Measurements from ENCODE around the gene TCP1.

TCP1 gene

DNA sequence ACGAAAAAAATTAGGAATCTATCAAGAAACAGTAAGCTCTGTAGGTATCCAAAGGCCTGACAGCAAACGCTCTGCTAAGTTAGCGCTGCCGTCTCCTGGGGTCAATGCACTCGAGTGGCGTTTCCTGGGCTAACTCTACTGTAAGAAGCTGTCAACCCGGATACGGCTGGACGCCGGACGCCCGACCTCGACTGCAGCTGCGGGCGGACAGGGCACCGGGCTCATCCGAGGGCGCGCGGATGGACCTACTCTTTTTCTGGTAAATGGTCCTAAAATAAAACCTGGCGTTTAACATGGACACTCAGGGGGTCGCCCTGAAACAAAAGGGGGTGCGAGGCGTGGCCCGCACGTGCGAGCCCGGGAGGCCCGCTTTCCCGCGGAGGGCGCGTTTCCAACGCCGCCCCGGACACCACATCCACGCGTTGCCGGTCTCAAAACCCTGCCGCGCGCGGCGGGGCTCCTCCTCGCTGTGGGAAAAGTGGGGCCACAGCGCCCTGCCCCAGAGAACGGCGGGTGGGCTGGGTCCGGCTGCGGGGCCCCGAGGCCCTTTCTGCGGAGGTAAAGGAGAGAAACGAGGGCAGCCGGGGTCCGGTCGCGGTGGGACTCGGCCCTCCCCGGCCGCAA, 537 bp downstream of the TCP1 start:
- in situ Hi-C loops (cut with HindIII; ENCODE audit: low pct_unique_long_range_greater_than_20kb, low sequenced_read_pairs) = no loop called here

GRCh38 chr6:159788276-159788675, 1.1 kb downstream of the TCP1 start:
- in situ Hi-C loops (cut with HindIII; ENCODE audit: low pct_unique_long_range_greater_than_20kb, low sequenced_read_pairs) = no loop called here
- no peak for DNase-seq (ENCODE audit: low read depth in 1 of 2, low spot score in 1 of 2)
- TF ChIP-seq JUND (IDR thresholded peaks at IDR 0.05; ENCODE audit: low read depth) = no peak

More for the DNA sequence above, 537 bp downstream of the TCP1 start:
- TF ChIP-seq JUND (IDR thresholded peaks at IDR 0.05; ENCODE audit: low read depth) = no peak
- DNase-seq (ENCODE audit: low read depth in 1 of 2, low spot score in 1 of 2) = peak in 1 of 2 experiments; percentile 24

DNA sequence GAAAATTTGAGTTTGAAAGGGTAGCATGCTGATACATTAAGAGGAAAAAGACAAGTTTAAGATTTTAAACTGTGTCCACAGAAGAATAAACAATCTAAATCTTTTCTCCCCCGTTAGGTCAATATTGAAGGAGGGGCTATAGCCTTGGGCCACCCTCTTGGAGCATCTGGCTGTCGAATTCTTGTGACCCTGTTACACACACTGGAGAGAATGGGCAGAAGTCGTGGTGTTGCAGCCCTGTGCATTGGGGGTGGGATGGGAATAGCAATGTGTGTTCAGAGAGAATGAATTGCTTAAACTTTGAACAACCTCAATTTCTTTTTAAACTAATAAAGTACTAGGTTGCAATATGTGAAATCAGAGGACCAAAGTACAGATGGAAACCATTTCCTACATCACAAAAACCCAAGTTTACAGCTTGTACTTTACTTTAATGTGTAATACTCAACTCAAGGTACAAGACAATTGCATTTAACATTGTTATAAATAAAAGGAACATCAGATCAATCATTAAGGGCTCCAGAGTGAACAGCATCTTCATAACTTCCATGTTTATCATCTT, 10.8 kb downstream of the TCP1 start:
- DNase-seq (ENCODE audit: low read depth in 1 of 2, low spot score in 1 of 2) = no peak

DNA sequence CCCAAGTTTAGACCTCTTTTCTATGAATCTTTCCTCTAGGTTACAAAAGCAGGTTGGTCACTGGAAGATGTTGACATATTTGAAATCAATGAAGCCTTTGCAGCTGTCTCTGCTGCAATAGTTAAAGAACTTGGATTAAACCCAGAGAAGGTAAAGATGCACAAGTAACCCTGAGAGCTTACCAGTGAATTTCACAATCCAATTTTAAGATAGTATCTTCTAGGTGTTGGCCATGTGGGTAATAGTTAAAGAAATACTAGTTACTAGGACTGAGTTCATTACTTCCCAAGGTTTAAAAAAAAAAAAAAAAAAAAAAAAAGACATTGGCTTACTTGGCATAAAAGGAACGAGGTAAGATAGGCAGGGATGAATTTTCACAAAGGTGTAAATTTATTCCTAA, 11.3 kb downstream of the TCP1 start:
- no peak for DNase-seq (ENCODE audit: low read depth in 1 of 2, low spot score in 1 of 2)
- TF ChIP-seq JUND (IDR thresholded peaks at IDR 0.05; ENCODE audit: low read depth) = no peak
- in situ Hi-C loops (cut with HindIII; ENCODE audit: low pct_unique_long_range_greater_than_20kb, low sequenced_read_pairs) = no loop called here

More for the DNA sequence above, 10.8 kb downstream of the TCP1 start:
- in situ Hi-C loops (cut with HindIII; ENCODE audit: low pct_unique_long_range_greater_than_20kb, low sequenced_read_pairs) = no loop called here
- TF ChIP-seq JUND (IDR thresholded peaks at IDR 0.05; ENCODE audit: low read depth) = no peak

DNA sequence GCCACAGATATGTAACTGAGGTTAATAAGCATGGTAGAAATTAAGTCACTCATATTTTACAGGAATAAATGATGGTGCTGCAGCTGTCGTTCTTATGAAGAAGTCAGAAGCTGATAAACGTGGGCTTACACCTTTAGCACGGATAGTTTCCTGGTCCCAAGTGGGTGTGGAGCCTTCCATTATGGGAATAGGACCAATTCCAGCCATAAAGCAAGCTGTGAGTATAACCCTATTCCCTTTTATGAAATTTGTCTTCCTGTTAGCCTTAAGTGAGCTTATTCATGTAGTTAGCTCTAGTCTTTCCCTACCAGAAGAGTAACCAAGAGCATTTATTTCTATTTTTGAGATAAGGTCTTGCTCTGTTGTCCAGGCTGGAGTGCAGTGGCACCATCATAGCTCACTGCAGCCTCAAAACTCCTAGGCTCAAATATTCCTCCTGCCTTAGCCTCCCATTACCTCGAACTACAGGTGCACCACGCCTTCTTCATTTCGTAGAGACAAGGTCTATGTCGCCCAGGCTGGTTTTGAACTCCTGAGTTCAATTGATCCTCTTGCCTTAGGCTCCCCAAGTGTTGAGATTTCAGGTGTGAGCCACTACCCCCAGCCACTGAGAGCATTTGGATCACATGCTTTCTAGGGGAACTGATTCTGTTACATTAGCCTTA, 12.0 kb downstream of the TCP1 start:
- in situ Hi-C loops (cut with HindIII; ENCODE audit: low pct_unique_long_range_greater_than_20kb, low sequenced_read_pairs) = no loop called here
- no peak for DNase-seq (ENCODE audit: low read depth in 1 of 2, low spot score in 1 of 2)
- TF ChIP-seq JUND (IDR thresholded peaks at IDR 0.05; ENCODE audit: low read depth) = no peak

DNA sequence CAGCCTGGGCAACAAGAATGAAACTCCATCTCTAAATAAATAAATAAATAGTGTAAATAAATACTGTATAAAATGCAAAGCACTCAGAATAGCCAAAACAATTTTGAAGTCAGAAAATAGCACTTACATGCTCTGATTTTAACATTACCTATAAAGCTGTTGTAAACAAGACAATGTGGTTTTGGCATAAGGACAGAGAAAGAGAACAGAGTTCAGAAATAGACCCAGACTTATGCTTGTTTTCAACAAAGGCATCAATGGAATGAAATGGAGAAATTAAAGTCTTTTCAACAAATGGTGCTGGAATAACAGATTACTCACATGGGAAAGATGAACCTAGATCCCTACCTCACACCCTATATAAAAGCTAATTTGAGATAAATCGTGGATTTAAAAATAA, 17.2 kb downstream of the TCP1 start:
- no peak for DNase-seq (ENCODE audit: low read depth in 1 of 2, low spot score in 1 of 2)
- in situ Hi-C loops (cut with HindIII; ENCODE audit: low pct_unique_long_range_greater_than_20kb, low sequenced_read_pairs) = no loop called here
- no peak for TF ChIP-seq JUND (IDR thresholded peaks at IDR 0.05; ENCODE audit: low read depth)

GRCh38 chr6:159769470-159769869, 19.9 kb downstream of the TCP1 start:
- in situ Hi-C loops (cut with HindIII; ENCODE audit: low pct_unique_long_range_greater_than_20kb, low sequenced_read_pairs) = no loop called here
- DNase-seq (ENCODE audit: low read depth in 1 of 2, low spot score in 1 of 2) = no peak
- TF ChIP-seq JUND (IDR thresholded peaks at IDR 0.05; ENCODE audit: low read depth) = no peak

- in situ Hi-C loops (cut with HindIII; ENCODE audit: low pct_unique_long_range_greater_than_20kb, low sequenced_read_pairs) = no loop called here
- DNase-seq (ENCODE audit: low read depth in 1 of 2, low spot score in 1 of 2) = no peak
- no peak for TF ChIP-seq JUND (IDR thresholded peaks at IDR 0.05; ENCODE audit: low read depth)
Observed at GRCh38 chr6:159766906-159767305, 22.5 kb downstream of the TCP1 start.

GRCh38 chr6:159762681-159763293, 26.6 kb downstream of the TCP1 start:
- no peak for DNase-seq (ENCODE audit: low read depth in 1 of 2, low spot score in 1 of 2)
- in situ Hi-C loops (cut with HindIII; ENCODE audit: low pct_unique_long_range_greater_than_20kb, low sequenced_read_pairs) = no loop called here
- TF ChIP-seq JUND (IDR thresholded peaks at IDR 0.05; ENCODE audit: low read depth) = no peak

DNA sequence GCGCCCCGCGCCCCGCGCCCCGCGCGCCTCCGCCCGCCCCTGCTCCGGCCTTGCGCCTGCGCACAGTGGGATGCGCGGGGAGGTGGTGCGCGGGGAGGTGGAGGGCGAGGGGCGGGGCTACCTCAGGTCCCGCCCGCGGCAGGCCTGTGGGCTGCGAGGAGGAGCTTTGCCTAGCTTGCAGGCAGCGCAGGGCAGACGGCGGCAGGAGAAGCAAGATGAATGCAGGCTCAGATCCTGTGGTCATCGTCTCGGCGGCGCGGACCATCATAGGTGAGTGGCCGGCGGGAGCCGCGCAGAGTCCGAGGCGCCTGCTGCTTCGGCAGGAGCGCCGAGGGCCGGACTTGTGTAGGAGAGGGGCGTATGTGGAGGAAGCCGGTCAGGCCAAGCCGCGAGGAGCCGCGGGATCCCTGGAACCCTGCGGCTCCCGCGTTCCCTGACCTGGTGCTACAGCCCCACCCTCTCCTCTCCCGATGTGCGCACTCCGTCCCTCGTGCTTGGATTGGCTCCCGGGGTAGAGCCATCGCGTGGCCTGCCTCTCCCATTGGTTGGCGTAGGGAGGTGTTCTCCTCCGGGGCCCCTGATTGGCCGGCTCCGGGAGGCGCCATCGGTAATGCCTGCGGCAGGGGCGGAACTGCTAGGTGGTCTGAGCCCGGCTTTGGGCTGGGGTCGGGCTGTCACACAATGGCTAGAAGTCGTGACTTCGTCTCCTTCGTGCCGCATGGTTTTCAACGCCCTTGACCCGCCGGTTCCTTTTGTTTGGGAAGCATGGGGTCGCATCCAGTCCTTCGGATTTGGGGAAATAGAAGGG, 27.3 kb downstream of the TCP1 start, which contains the start of gene ACAT2:
Gene ACAT2 (plus strand): TSS at position 173 of the 808 bp plus-strand sequence. CDS start 43 bp downstream, at position 216.
- DNase-seq (ENCODE audit: low read depth in 1 of 2, low spot score in 1 of 2) = peak; percentile 87 to 92
- in situ Hi-C loops (cut with HindIII; ENCODE audit: low pct_unique_long_range_greater_than_20kb, low sequenced_read_pairs) = no loop called here
- TF ChIP-seq JUND (IDR thresholded peaks at IDR 0.05; ENCODE audit: low read depth) = no peak

DNA sequence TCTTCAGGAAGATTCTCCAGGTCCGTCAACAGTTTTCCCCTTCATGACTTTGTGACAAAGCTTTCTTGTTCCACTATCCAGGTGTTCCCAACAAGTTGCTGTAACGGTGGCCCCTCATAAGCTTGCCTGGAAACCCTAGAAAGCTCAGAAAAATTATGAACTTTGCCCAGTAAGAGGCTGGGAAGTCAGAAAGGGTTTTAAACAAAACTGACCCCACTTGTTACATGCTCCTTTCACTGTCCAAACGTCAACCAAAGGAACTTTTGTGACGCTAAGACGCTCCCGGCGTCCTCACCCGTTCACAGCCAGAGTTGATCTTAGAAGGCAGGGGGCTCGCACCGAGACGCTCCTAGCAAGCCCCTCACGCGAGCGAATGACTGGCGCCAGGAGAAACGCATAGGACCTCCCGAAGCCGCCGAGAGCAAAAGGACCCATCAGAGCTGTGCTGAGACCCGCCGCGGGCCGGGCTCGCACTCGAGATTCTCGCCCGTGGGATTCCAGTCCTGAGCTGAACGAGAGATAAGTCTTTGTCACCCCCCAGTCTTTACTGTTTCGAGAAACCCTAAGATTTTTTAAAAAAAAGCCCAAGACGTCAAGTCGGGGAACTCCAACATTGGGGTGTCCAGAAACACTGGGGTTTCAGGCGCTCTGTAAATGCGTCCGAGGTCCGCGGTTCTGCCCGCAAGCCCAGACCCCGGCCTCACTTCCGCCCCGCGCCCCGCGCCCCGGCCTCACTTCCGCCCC, 28.1 kb downstream of the TCP1 start:
- in situ Hi-C loops (cut with HindIII; ENCODE audit: low pct_unique_long_range_greater_than_20kb, low sequenced_read_pairs) = no loop called here
- no peak for TF ChIP-seq JUND (IDR thresholded peaks at IDR 0.05; ENCODE audit: low read depth)
- no peak for DNase-seq (ENCODE audit: low read depth in 1 of 2, low spot score in 1 of 2)

DNA sequence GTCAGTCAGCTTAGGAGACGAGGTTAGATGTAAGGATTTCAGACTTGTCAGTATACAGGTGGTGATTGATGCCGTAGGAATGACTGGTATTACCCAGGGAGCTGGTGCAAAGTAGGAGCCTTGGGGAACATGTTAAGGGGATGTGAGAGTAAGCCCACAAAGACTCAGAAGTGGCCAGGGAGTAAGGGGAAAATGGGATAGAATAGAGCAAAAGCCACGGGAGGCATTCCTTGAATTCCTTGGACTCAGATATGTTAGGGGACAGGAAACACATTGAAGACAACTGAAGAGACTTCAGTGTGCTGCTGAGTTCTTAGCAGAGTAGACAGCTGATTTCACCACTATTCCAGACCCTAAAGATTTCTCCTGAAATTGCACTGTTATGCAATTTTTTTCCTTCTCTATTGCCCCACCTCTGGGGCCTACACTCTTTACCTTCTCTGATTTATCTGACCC, 28.8 kb downstream of the TCP1 start:
- TF ChIP-seq JUND (IDR thresholded peaks at IDR 0.05; ENCODE audit: low read depth) = no peak
- DNase-seq (ENCODE audit: low read depth in 1 of 2, low spot score in 1 of 2) = no peak
- in situ Hi-C loops (cut with HindIII; ENCODE audit: low pct_unique_long_range_greater_than_20kb, low sequenced_read_pairs) = no loop called here

Data from T47D (cell line).